HG03432 (cell line): ENCODE results near the gene IFNL2.
"Not testable (repeated sequence)": the region's sequence is repeated elsewhere in the genome, so short reads cannot be mapped to it uniquely, and the experiment has no call there.

ENCODE experiments used
- ATAC-seq: cut with Tn5 transposase; IDR thresholded peaks from one replicate; pipeline ENCODE4 v1.9.1; 2021; ENCODE audit warnings: mild to moderate bottlenecking, moderate library complexity; ENCODE audit not compliant: unreplicated experiment

IFNL2 gene

GRCh38 chr19:39252458-39252857 lies 15.7 kb upstream of the IFNL2 start:
- no peak for ATAC-seq

- ATAC-seq: no peak
Observed at GRCh38 chr19:39253374-39254149, 14.6 kb upstream of the IFNL2 start.

DNA sequence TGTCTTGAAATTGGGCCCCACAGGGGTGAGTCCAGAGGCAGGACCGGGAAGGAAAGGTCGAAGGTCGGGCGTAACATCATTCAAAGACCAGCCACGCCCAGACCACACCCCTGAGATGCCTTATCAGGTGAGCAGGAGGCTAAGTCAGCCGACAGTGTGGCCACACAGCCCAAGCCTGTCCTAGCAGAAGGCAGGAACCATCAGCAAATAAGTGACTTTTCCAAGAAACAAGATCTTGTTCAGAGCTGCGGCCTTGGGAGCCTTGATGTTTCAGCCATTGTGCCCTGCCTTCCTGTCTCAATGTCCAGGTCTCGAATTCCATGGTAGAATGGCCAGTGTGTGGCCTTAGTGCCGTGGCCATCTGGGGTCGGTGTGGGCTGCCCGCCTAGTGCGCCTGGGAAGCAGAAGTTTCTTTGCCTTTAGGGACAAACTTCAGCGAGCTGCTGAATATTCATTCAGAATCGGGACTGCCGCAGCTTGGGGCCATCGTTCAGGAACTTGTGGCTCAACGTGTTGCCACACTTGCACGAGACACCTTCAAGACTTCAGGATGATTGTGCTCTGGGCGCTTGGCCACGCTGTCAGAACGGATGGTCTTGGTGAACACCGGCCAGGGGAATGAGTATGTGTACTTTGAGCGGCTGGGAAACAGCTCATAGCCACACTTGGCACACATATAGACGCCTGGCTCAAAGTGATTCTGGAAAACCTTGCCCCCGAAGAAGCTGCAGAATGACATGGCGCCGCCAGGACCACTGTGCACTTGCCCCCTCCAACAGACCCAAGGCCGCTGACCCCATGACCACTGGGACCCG lies 13.5 kb upstream of the IFNL2 start:
- no peak for ATAC-seq

- no peak for ATAC-seq
Observed at GRCh38 chr19:39257227-39257626, 11.0 kb upstream of the IFNL2 start.

DNA sequence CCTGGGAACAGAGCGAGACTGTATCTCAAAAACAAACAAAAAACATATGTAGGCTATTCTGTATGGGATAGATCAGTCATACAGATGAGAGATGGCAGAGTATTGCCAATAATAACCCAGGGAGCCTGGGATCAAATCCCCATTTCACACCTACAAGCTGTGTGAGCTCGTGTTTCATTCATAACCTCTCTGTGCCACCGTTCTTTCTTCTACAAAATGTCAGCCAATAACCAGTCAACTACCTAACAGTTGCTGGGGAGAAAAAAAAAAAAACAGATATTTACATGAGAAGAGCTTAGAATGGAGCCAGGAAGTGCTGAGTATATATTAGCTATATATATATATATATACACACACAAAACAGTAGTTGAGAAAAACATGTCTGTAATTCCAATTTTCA lies 6.5 kb upstream of the IFNL2 start:
- no peak for ATAC-seq

GRCh38 chr19:39262496-39262895 lies 5.7 kb upstream of the IFNL2 start:
- ATAC-seq: no peak

GRCh38 chr19:39263912-39264305 lies 4.3 kb upstream of the IFNL2 start:
- no peak for ATAC-seq

DNA sequence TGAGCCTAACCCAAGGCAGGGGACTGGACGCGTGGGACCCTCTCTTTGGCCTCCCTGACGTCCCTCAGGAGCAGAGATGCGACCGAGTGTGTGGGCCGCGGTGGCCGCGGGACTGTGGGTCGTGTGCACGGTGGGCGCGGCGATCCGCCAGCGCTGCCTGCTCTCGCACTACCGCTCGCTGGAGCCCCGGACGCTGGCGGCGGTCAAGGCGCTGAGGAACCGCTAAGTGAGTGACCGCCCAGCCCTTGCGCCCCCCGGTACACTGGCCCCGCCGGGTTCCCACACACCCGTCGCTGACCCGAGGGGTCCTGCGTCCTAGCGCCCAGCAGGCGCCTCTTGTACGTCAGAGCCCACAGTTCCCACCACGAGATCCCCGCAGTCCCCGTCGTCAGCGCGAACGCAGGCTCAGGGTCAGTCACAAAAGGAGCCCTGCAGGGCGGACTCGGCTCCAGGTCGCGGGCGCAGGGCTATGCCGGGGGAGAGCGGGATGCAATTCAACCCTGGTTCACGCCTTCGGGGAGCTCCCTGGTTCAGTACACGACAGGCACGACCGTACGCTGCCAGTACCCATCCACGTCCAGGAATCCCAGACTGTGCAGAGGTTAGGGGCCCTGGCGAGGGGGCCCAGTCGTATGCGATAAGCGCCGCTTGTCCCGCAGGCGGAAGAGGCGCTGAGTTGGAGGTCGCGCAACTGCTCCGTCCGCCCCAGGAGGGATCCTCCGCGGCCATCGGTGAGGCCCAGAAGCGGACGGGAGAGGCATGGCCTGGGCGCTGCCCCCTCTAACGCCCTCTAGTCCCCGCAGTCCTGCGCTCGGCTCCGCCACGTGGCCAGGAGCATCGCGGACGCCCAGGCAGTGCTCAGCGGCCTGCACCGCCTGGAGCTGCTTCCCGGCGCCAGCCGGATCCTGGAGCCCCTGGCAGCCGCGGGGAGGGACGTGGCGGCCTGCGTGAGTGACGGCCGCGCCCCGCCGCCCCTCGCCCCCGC lies 3.6 kb upstream of the IFNL2 start:
- no peak for ATAC-seq

- ATAC-seq: no peak
Observed at GRCh38 chr19:39265321-39265916, 2.8 kb upstream of the IFNL2 start.

DNA sequence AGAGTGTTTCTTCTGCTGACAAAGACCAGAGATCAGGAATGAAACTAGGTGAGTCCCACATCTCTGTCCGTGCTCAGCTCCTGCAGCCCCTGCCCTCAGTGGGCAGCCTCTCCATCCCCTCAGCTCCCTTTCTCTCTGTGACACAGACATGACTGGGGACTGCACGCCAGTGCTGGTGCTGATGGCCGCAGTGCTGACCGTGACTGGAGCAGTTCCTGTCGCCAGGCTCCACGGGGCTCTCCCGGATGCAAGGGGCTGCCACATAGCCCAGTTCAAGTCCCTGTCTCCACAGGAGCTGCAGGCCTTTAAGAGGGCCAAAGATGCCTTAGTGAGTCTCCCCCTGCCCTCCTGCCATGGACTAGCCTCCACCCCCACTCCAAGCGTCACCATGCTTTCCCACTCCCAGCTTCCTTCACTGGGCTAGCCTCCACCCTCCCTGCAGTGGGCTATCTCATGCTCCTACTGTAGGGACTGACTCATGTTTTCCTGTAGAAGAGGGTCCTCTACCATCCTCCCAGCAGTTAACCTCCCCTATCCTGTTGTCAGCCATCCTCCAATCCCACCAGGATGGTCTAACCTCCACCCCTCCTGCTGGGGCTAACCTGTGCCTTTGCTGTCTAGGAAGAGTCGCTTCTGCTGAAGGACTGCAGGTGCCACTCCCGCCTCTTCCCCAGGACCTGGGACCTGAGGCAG lies 481 bp downstream of the IFNL2 start:
- not testable (repeated sequence) for ATAC-seq

DNA sequence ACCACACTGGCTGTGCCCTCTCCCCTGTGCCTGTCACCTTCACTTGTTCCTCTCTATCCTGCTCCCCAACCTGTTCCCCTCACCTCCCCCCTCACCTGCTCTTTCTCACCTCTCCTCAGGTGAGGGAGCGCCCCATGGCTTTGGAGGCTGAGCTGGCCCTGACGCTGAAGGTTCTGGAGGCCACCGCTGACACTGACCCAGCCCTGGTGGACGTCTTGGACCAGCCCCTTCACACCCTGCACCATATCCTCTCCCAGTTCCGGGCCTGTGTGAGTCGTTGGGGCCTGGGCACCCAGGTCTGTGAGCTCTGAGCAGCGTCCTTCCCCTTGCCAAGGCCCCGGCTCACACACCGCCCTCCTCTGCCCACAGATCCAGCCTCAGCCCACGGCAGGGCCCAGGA lies 1.2 kb downstream of the IFNL2 start:
- not testable (repeated sequence) for ATAC-seq

- ATAC-seq: no peak
Observed at GRCh38 chr19:39270036-39270871, 2.1 kb downstream of the IFNL2 start.

DNA sequence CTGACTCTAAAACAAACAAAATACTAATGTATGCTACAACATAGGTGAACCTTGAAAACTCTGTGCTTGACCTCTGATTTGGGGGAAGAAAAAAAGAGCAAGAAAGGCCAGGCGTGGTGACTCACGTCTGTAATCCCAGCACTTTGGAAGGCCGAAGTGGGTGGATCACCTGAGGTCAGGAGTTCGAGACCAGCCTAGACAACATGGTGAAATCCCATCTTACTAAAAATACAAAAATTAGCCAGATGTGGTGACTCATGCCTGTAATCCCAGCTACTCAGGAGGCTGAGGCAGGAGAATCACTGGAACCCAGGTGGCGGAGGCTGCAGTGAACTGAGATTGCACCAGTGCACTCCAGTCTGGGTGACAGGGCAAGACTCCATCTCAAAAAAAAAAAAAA lies 5.7 kb downstream of the IFNL2 start:
- not testable (repeated sequence) for ATAC-seq

DNA sequence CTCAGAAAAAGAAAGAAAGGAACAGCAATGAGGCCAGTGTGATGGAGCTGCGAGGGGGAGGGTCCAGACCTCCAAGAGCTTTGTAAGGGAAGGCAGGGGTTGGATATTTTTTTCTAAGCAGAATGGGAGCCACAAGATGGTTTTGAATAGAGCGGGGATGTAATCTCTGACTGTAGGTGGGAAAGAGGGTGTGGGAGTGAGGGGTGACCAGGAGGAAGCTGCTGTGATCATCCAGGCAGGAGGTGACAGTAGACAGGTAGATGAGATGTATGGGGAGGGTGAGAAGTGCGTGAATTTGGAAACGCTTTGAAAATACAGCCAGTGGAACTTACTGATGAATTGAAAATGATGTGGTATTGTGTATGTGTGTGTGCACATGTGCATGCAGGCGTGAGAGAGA lies 7.4 kb downstream of the IFNL2 start:
- no peak for ATAC-seq

- ATAC-seq: no peak
Observed at GRCh38 chr19:39276740-39277139, 8.5 kb downstream of the IFNL2 start.

GRCh38 chr19:39277598-39277997 lies 9.4 kb downstream of the IFNL2 start:
- ATAC-seq: no peak

- ATAC-seq: no peak
Observed at GRCh38 chr19:39282021-39282420, 13.8 kb downstream of the IFNL2 start.

GRCh38 chr19:39284032-39284431 lies 15.8 kb downstream of the IFNL2 start:
- no peak for ATAC-seq

- ATAC-seq: no peak
Observed at GRCh38 chr19:39293394-39293793, 25.2 kb downstream of the IFNL2 start.
